Femur (tissue), 1 donor: Measurements from ENCODE around the gene CREB3L2.

Experiments used
- DNase-seq: peaks from one replicate; pipeline ENCODE4 v3.0.0-alpha.2; 2017

The CREB3L2 gene

GRCh38 chr7:137967143-137968018 is 34.5 kb downstream of the CREB3L2 start:
- no peak for DNase-seq

GRCh38 chr7:137966641-137967142 is 35.2 kb downstream of the CREB3L2 start:
- no peak for DNase-seq

GRCh38 chr7:137965942-137966640 is 35.8 kb downstream of the CREB3L2 start:
- no peak for DNase-seq

GRCh38 chr7:137964824-137965545 is 36.9 kb downstream of the CREB3L2 start:
- no peak for DNase-seq

GRCh38 chr7:137962875-137963507 is 38.9 kb downstream of the CREB3L2 start:
- DNase-seq: no peak

- DNase-seq: no peak
Observed at GRCh38 chr7:137962491-137962874, 39.4 kb downstream of the CREB3L2 start.

- no peak for DNase-seq
Observed at GRCh38 chr7:137961200-137962177, 40.4 kb downstream of the CREB3L2 start.

GRCh38 chr7:137960020-137960419 is 41.9 kb downstream of the CREB3L2 start:
- DNase-seq: no peak

- DNase-seq: no peak
Observed at GRCh38 chr7:137958470-137959431, 43.1 kb downstream of the CREB3L2 start.

GRCh38 chr7:137957887-137958286 is 44.0 kb downstream of the CREB3L2 start:
- no peak for DNase-seq

- no peak for DNase-seq
Observed at GRCh38 chr7:137956591-137956990, 45.3 kb downstream of the CREB3L2 start.

- no peak for DNase-seq
Observed at GRCh38 chr7:137956183-137956582, 45.7 kb downstream of the CREB3L2 start.

GRCh38 chr7:137954614-137955013 is 47.3 kb downstream of the CREB3L2 start:
- DNase-seq: no peak

GRCh38 chr7:137953665-137954470 is 48.0 kb downstream of the CREB3L2 start:
- DNase-seq: no peak

GRCh38 chr7:137953043-137953664 is 48.7 kb downstream of the CREB3L2 start:
- DNase-seq: no peak

- DNase-seq: no peak
Observed at GRCh38 chr7:137952426-137952805, 49.5 kb downstream of the CREB3L2 start.

- no peak for DNase-seq
Observed at GRCh38 chr7:137951700-137952425, 50.0 kb downstream of the CREB3L2 start.

- DNase-seq: no peak
Observed at GRCh38 chr7:137950967-137951366, 50.9 kb downstream of the CREB3L2 start.
